ENCODE measurements around the gene PRKCD. TPM values are rescaled to one million over a fixed set of nuclear protein-coding genes. Genes with fewer than 3 reads are reported as not detected.
A peak's percentile ranks its signal among the peaks of the same experiment; 100 is the strongest.

PRKCD gene
- polyA plus RNA-seq (2011; rRNA removed): 13.6 and 13.7 TPM in 2 replicates
- polyA minus RNA-seq (2011; rRNA and poly(A)+ RNA removed): 18.7 and 19.7 TPM in 2 replicates

GRCh38 chr3:53160660-53161449 lies at the start of gene PRKCD:
PRKCD (plus strand) TSS chr3:53161209; CDS start chr3:53178423, 17,214 bp downstream.
- peak within 1 kb of the TSS; percentile 79 for H3K4me3 ChIP-seq (ENCODE audit: low read depth, low read length)
- peaks cover 20% of the 10 kb centered on the region for H3K27me3 ChIP-seq (ENCODE audit: control insufficient read depth, insufficient read depth, low read length)
- H3K27ac ChIP-seq (ENCODE audit: low read depth, low read length): no peak within 1 kb of the TSS
- TF ChIP-seq CTCF (IDR thresholded peaks at IDR 0.05; ENCODE audit: low read depth, low read length): peak; percentile 41
- DNase-seq (ENCODE audit: low read depth, low spot score): peak; percentile 39
- ChIA-PET POLR2A (no interaction called here), CTCF (interaction anchor here (0.9 to 1.7 kb wide), 6 partner anchors 20 to 51 kb away, joined by 3 to 9 read pairs (median 4); no protein-coding TSS in a partner anchor)
- no peaks in the 10 kb centered on the region; the same call in 1 of the 2 replicates for H3K9me3 ChIP-seq (ENCODE audit: control insufficient read depth, insufficient read depth, low read length)

GRCh38 chr3:53111822-53112221 lies 49.2 kb upstream of the PRKCD start:
- no peak for DNase-seq (ENCODE audit: low read depth, low spot score)
- H3K27me3 ChIP-seq (ENCODE audit: control insufficient read depth, insufficient read depth, low read length): no peaks in the 10 kb centered on the region
- H3K4me3 ChIP-seq (ENCODE audit: low read depth, low read length): no peak overlapping the region
- no peak overlapping the region for H3K27ac ChIP-seq (ENCODE audit: low read depth, low read length)
- POLR2A ChIA-PET: no interaction called here
- no peak for TF ChIP-seq CTCF (IDR thresholded peaks at IDR 0.05; ENCODE audit: low read depth, low read length)
- no peaks in the 10 kb centered on the region for H3K9me3 ChIP-seq (ENCODE audit: control insufficient read depth, insufficient read depth, low read length)
- CTCF ChIA-PET: interaction anchor here (1.0 to 5.0 kb wide), 4 partner anchors 17 to 598 kb away, joined by 3 to 51 read pairs (median 6); no protein-coding TSS in a partner anchor

- no peak overlapping the region for H3K27ac ChIP-seq (ENCODE audit: low read depth, low read length)
- POLR2A ChIA-PET: no interaction called here
- H3K4me3 ChIP-seq (ENCODE audit: low read depth, low read length): no peak overlapping the region
- DNase-seq (ENCODE audit: low read depth, low spot score): no peak
- H3K27me3 ChIP-seq (ENCODE audit: control insufficient read depth, insufficient read depth, low read length): no peaks in the 10 kb centered on the region
- TF ChIP-seq CTCF (IDR thresholded peaks at IDR 0.05; ENCODE audit: low read depth, low read length): no peak
- no peaks in the 10 kb centered on the region for H3K9me3 ChIP-seq (ENCODE audit: control insufficient read depth, insufficient read depth, low read length)
- CTCF ChIA-PET: interaction anchor here (0.9 to 5.0 kb wide), 21 partner anchors 9 to 597 kb away, joined by 3 to 97 read pairs (median 7); no protein-coding TSS in a partner anchor
Measured at GRCh38 chr3:53113293-53114010, 47.6 kb upstream of the PRKCD start.

GRCh38 chr3:53114011-53114400 lies 47.0 kb upstream of the PRKCD start:
- ChIA-PET CTCF (interaction anchor here (0.6 to 3.3 kb wide), 34 partner anchors 9 to 596 kb away, joined by 3 to 97 read pairs (median 4); partner anchors contain the start of gene RFT1), POLR2A (interaction anchor here (1.4 kb wide), 1 partner anchor 85 kb away, joined by 3 read pairs; no protein-coding TSS in a partner anchor)
- no peak overlapping the region for H3K27ac ChIP-seq (ENCODE audit: low read depth, low read length)
- H3K27me3 ChIP-seq (ENCODE audit: control insufficient read depth, insufficient read depth, low read length): no peaks in the 10 kb centered on the region
- no peak for DNase-seq (ENCODE audit: low read depth, low spot score)
- H3K4me3 ChIP-seq (ENCODE audit: low read depth, low read length): no peak overlapping the region
- no peaks in the 10 kb centered on the region for H3K9me3 ChIP-seq (ENCODE audit: control insufficient read depth, insufficient read depth, low read length)
- peak; percentile 97 for TF ChIP-seq CTCF (IDR thresholded peaks at IDR 0.05; ENCODE audit: low read depth, low read length)

Data from AG04450 (cell line).